Testis (tissue), 2 donors: ENCODE data around the gene RYR1.

Experiments used
- CTCF ChIP-seq, 3 experiments: fragments of 450-650 bp in 2 of 3; fragments of 200-600 bp in 1 of 3; sonication (generic) in 1 of 3; IDR thresholded peaks; one replicate each; pipeline ENCODE4 v1.5.1; 2016 to 2019; ENCODE audit warnings: antibody characterized with exemption in 3 of 3, mild to moderate bottlenecking in 2 of 3, moderate library complexity in 1 of 3
- POLR2A ChIP-seq: fragments of 450-650 bp; IDR thresholded peaks from one replicate; pipeline ENCODE4 v1.6.1; 2017; ENCODE audit warnings: antibody characterized with exemption, mild to moderate bottlenecking, moderate library complexity

DNA sequence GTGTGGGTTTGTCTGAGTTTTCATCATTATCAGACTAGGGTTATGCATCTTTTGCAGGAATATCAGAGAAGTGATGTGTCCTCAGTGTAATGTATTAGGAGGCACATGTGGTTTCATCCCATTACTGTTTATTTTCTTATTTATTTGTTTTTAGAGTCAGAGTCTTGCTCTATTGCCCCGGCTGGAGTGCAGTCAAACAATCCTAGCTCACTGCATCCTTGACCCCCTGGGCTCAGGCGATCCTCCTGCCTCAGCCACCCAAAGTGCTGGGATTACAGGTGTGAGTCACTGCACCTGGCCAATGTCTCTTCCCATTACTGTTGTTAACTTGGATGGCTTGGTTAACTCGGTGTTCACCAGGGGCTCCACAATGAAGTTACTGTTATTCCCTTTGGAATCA, 116.9 kb downstream of the RYR1 start:
- TF ChIP-seq CTCF (IDR thresholded peaks at IDR 0.05) (no peak), POLR2A (no peak)
